Activated CD4-positive, alpha-beta T cell treated with anti-CD3 and anti-CD28 coated beads for 1 hour (primary cell): ENCODE results near the gene GLS.
"Not testable (repeated sequence)": the region's sequence is repeated elsewhere in the genome, so short reads cannot be mapped to it uniquely, and the experiment has no call there.

Experiments used
- DNase-seq: peaks from one replicate; pipeline ENCODE4 v3.0.0-alpha.2; 2020

GLS gene

GRCh38 chr2:190938771-190939335, 58.2 kb downstream of the GLS start:
- no peak for DNase-seq

- no peak for DNase-seq
Observed at GRCh38 chr2:190940454-190940853, 59.8 kb downstream of the GLS start.

- DNase-seq = no peak
Observed at GRCh38 chr2:190941571-190941970, 61.0 kb downstream of the GLS start.

- DNase-seq = no peak
Observed at GRCh38 chr2:190942697-190943096, 62.1 kb downstream of the GLS start.

- no peak for DNase-seq
Observed at GRCh38 chr2:190943706-190944105, 63.1 kb downstream of the GLS start.

- DNase-seq = no peak
Observed at GRCh38 chr2:190947141-190947540, 66.5 kb downstream of the GLS start.

- DNase-seq = no peak
Observed at GRCh38 chr2:190947711-190948251, 67.2 kb downstream of the GLS start.

- DNase-seq = no peak
Observed at GRCh38 chr2:190948671-190949070, 68.0 kb downstream of the GLS start.

GRCh38 chr2:190950566-190950991, 70.0 kb downstream of the GLS start:
- DNase-seq = no peak

- DNase-seq = no peak
Observed at GRCh38 chr2:190953257-190953656, 72.6 kb downstream of the GLS start.

GRCh38 chr2:190959911-190960788, 79.5 kb downstream of the GLS start:
- DNase-seq = no peak

- not testable (repeated sequence) for DNase-seq
Observed at GRCh38 chr2:190961117-190961516, 80.5 kb downstream of the GLS start.

- no peak for DNase-seq
Observed at GRCh38 chr2:190961918-190962487, 81.4 kb downstream of the GLS start.

- DNase-seq = no peak
Observed at GRCh38 chr2:190963088-190963487, 82.5 kb downstream of the GLS start.

GRCh38 chr2:190964170-190964795, 83.7 kb downstream of the GLS start:
- no peak for DNase-seq

- no peak for DNase-seq
Observed at GRCh38 chr2:190965580-190966222, 85.1 kb downstream of the GLS start.

GRCh38 chr2:190968522-190968921, 87.9 kb downstream of the GLS start:
- no peak for DNase-seq

- no peak for DNase-seq
Observed at GRCh38 chr2:190970160-190970559, 89.5 kb downstream of the GLS start.

GRCh38 chr2:190970873-190971506, 90.4 kb downstream of the GLS start:
- DNase-seq = no peak

GRCh38 chr2:190972213-190972612, 91.6 kb downstream of the GLS start:
- no peak for DNase-seq

- no peak for DNase-seq
Observed at GRCh38 chr2:190972846-190973245, 92.2 kb downstream of the GLS start.

GRCh38 chr2:190973262-190973661, 92.6 kb downstream of the GLS start:
- no peak for DNase-seq
